BE2C (cell line): ENCODE measurements around the gene OSBPL3.

Source experiments
- DNase-seq: peaks from one replicate; pipeline ENCODE4 v3.0.0-alpha.2; 2020
- H3K27me3 ChIP-seq: fragments of 250-450 bp; sonication (Bioruptor Pico); 2 replicates; pipeline ENCODE4 v1.5.1; 2020; ENCODE audit warnings: mild to moderate bottlenecking
- H3K36me3 ChIP-seq: fragments of 250-450 bp; sonication (Bioruptor Pico); 2 replicates; pipeline ENCODE4 v1.5.1; 2020; ENCODE audit warnings: mild to moderate bottlenecking
- H3K4me1 ChIP-seq: fragments of 250-450 bp; sonication (Bioruptor Pico); 2 replicates; pipeline ENCODE4 v1.5.1; 2020
- H3K4me3 ChIP-seq: 2 replicates; pipeline ENCODE4 v1.5.1; 2011; ENCODE audit warnings: low read depth, low read length
- H3K9me3 ChIP-seq: fragments of 250-450 bp; sonication (Bioruptor Pico); 2 replicates; pipeline ENCODE4 v1.5.1; 2020
- TF ChIP-seq, protein P1 (sequence below): IDR thresholded peaks from 2 replicates; pipeline ENCODE4 v1.5.1; 2012; ENCODE audit warnings: mild to moderate bottlenecking, low read depth, low read length

OSBPL3 gene

GRCh38 chr7:24926623-24927524 lies 53.1 kb downstream of the OSBPL3 start:
- TF ChIP-seq, protein P1, sequence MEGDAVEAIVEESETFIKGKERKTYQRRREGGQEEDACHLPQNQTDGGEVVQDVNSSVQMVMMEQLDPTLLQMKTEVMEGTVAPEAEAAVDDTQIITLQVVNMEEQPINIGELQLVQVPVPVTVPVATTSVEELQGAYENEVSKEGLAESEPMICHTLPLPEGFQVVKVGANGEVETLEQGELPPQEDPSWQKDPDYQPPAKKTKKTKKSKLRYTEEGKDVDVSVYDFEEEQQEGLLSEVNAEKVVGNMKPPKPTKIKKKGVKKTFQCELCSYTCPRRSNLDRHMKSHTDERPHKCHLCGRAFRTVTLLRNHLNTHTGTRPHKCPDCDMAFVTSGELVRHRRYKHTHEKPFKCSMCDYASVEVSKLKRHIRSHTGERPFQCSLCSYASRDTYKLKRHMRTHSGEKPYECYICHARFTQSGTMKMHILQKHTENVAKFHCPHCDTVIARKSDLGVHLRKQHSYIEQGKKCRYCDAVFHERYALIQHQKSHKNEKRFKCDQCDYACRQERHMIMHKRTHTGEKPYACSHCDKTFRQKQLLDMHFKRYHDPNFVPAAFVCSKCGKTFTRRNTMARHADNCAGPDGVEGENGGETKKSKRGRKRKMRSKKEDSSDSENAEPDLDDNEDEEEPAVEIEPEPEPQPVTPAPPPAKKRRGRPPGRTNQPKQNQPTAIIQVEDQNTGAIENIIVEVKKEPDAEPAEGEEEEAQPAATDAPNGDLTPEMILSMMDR: no peak
- peaks cover 36% of the 10 kb centered on the region for H3K4me1 ChIP-seq
- H3K36me3 ChIP-seq: peaks cover 4% of the 10 kb centered on the region; the same call in 1 of the 2 replicates
- H3K9me3 ChIP-seq: no peaks in the 10 kb centered on the region
- no peak for DNase-seq
- H3K4me3 ChIP-seq: no peak overlapping the region
- no peaks in the 10 kb centered on the region for H3K27me3 ChIP-seq

DNA sequence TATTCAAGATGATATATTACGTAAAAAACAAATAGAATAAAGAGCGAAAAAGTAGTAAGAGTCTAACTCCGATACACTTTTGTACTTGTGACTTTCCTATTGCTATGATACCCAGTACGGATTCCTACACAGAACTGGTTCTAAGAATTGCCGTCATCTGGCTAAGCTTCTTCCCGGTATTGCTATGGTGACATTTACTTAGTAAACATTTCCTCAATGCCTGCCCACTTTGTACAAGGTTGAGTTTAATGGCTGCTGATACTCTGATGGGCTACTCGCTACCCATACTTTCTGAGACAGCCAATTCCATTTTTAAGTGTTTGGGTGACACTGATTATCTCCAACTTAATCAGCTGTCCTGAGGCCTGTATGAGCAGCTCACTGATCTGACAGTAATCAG lies 55.6 kb downstream of the OSBPL3 start:
- TF ChIP-seq, protein P1: no peak
- Histone ChIP-seq H3K4me1 (peaks cover 49% of the 10 kb centered on the region), H3K9me3 (no peaks in the 10 kb centered on the region), H3K36me3 (no peaks in the 10 kb centered on the region), H3K27me3 (no peaks in the 10 kb centered on the region), H3K4me3 (no peak overlapping the region)
- no peak for DNase-seq

- Histone ChIP-seq H3K4me1 (peaks cover 49% of the 10 kb centered on the region), H3K4me3 (peak overlapping the region; percentile 16), H3K36me3 (no peaks in the 10 kb centered on the region)
Observed at GRCh38 chr7:24923172-24923865, 56.7 kb downstream of the OSBPL3 start.

GRCh38 chr7:24922099-24922773 lies 57.7 kb downstream of the OSBPL3 start:
- H3K4me1 ChIP-seq: peaks cover 49% of the 10 kb centered on the region
- peak; percentile 66 for DNase-seq
- no peaks in the 10 kb centered on the region for H3K36me3 ChIP-seq
- TF ChIP-seq, protein P1: no peak
- no peaks in the 10 kb centered on the region for H3K9me3 ChIP-seq
- H3K4me3 ChIP-seq: peak overlapping the region; percentile 4; the same call in 1 of the 2 replicates
- no peaks in the 10 kb centered on the region for H3K27me3 ChIP-seq

More at GRCh38 chr7:24923172-24923865, 56.7 kb downstream of the OSBPL3 start:
- H3K9me3 ChIP-seq: no peaks in the 10 kb centered on the region
- no peaks in the 10 kb centered on the region for H3K27me3 ChIP-seq
- DNase-seq: peak; percentile 64
- TF ChIP-seq, protein P1: no peak

- H3K27me3 ChIP-seq: no peaks in the 10 kb centered on the region
- H3K9me3 ChIP-seq: no peaks in the 10 kb centered on the region
- H3K4me3 ChIP-seq: no peak overlapping the region
- TF ChIP-seq, protein P1: no peak
- no peaks in the 10 kb centered on the region for H3K36me3 ChIP-seq
- peaks cover 49% of the 10 kb centered on the region for H3K4me1 ChIP-seq
- DNase-seq: no peak
Observed at GRCh38 chr7:24921362-24921679, 58.7 kb downstream of the OSBPL3 start.
